K562 (cell line): ENCODE measurements around the gene APOLD1. TPM values are rescaled to one million over a fixed set of nuclear protein-coding genes. Genes with fewer than 3 reads are reported as not detected.
A peak's percentile ranks its signal among the peaks of the same experiment; 100 is the strongest.

Experiments
- ATF1 ChIP-seq, 2 experiments: fragments of 450-650 bp in 1 of 2; IDR thresholded peaks; 2 replicates each; pipeline ENCODE4 v1.6.1; 2016; ENCODE audit warnings: missing compliant biosample characterization in 1 of 2, missing genetic modification characterization in 1 of 2
- FOSL1 ChIP-seq: fragments of 200-800 bp; sonication (Bioruptor generic); conservative IDR thresholded peaks from 2 replicates; pipeline ENCODE4 v1.6.1; 2016; ENCODE audit warnings: missing genetic modification characterization, missing compliant biosample characterization
- HOXB6 ChIP-seq: fragments of 250-450 bp; sonication (Bioruptor Pico); IDR thresholded peaks from 2 replicates; pipeline ENCODE4 v1.5.1; 2022; ENCODE audit warnings: mild to moderate bottlenecking, borderline replicate concordance
- KAT8 ChIP-seq: fragments of 450-650 bp; IDR thresholded peaks from 2 replicates; pipeline ENCODE4 v1.6.1; 2016; ENCODE audit warnings: low read depth, mild to moderate bottlenecking
- KDM1A ChIP-seq, 2 experiments: fragments of 450-650 bp; IDR thresholded peaks; 2 replicates each; pipeline ENCODE4 v1.6.1; 2016; ENCODE audit warnings: mild to moderate bottlenecking in 2 of 2
- MAZ ChIP-seq, 2 experiments: fragments of 450-650 bp in 1 of 2; sonication (generic) in 1 of 2; formaldehyde crosslinking; IDR thresholded peaks in 1 of 2; conservative IDR thresholded peaks in 1 of 2; 2 replicates each; pipeline versions ENCODE4 v1.4.0 to v1.5.0; 2020; ENCODE audit warnings: mild to moderate bottlenecking in 1 of 2, missing genetic modification reagents in 1 of 2
- MBD2 ChIP-seq: sonication (generic); IDR thresholded peaks from 2 replicates; pipeline ENCODE4 v1.6.1; 2016; ENCODE audit warnings: low read depth, borderline replicate concordance
- RBM25 ChIP-seq: fragments of 200-400 bp; formaldehyde crosslinking; IDR thresholded peaks from 2 replicates; pipeline ENCODE4 v1.6.1; 2018; ENCODE audit warnings: low read length, low read depth, moderate library complexity; ENCODE audit not compliant: severe bottlenecking
- RBM34 ChIP-seq: fragments of 200-400 bp; formaldehyde crosslinking; IDR thresholded peaks from 2 replicates; pipeline ENCODE4 v1.6.1; 2018; ENCODE audit warnings: low read length, borderline replicate concordance; ENCODE audit not compliant: insufficient read depth
- SMC3 ChIP-seq: conservative IDR thresholded peaks from 2 replicates; pipeline ENCODE4 v1.6.1; 2011; ENCODE audit warnings: low read depth, low read length, improper control_type of control experiment; ENCODE audit not compliant: insufficient read depth
- U2AF2 ChIP-seq: fragments of 200-400 bp; formaldehyde crosslinking; optimal IDR thresholded peaks from 2 replicates; pipeline ENCODE3; 2017; ENCODE audit warnings: low read depth, mild to moderate bottlenecking, low read length
- YBX1 ChIP-seq: fragments of 450-650 bp; IDR thresholded peaks from 2 replicates; pipeline ENCODE4 v1.7.1; 2016; ENCODE audit warnings: mild to moderate bottlenecking
- ZBTB8A ChIP-seq: fragments of 450-650 bp; IDR thresholded peaks from 2 replicates; pipeline ENCODE4 v1.6.1; 2018; ENCODE audit warnings: mild to moderate bottlenecking, moderate library complexity; ENCODE audit not compliant: partially characterized antibody
- ZFP1 ChIP-seq: fragments of 450-650 bp; formaldehyde crosslinking; IDR thresholded peaks from 2 replicates; pipeline ENCODE4 v1.4.0; 2020; ENCODE audit warnings: mild to moderate bottlenecking, mixed read lengths
- ZFP30 ChIP-seq: fragments of 250-450 bp; sonication (Bioruptor Pico); IDR thresholded peaks from 2 replicates; pipeline ENCODE4 v1.8.0; 2022; ENCODE audit warnings: moderate library complexity, mild to moderate bottlenecking, inconsistent platforms, borderline replicate concordance
- ZNF282 ChIP-seq: sonication (generic); formaldehyde crosslinking; IDR thresholded peaks from 2 replicates; pipeline ENCODE4 v1.8.1; 2023; ENCODE audit warnings: missing genetic modification reagents
- polyA plus RNA-seq, 8 experiments: library from polyadenylated mRNA; depleted of rRNA in 4 of 8; stranded (reverse) in 5 of 8; unstranded in 3 of 8; fragments of >200 nt; fragmentation: Nextera tagmentation in 2 of 8; fragmentation: Illumina TruSeq in 1 of 8; extraction: Ambion mirVana in 2 of 8; extraction: Trizol in 1 of 8; gene quantifications; 2 replicates each; pipeline versions ENCODE4 v1.2.1 to v1.2.3, GENCODE V29; 2011 to 2014; ENCODE audit warnings: inconsistent platforms in 1 of 8, missing spikeins in 1 of 8
- total RNA-seq, 7 experiments: library from RNA; depleted of rRNA in 6 of 7; stranded (reverse); fragments of >200 nt in 6 of 7; fragmentation: Illumina TruSeq in 2 of 7; extraction: Trizol in 2 of 7; gene quantifications; 2 replicates each; pipeline versions ENCODE4 v1.2.1 to v1.2.3, GENCODE V29; 2011 to 2021; ENCODE audit warnings: low replicate concordance in 1 of 7
- TF ChIP-seq, protein P1 (sequence below): fragments of 250-450 bp; sonication (Bioruptor Pico); IDR thresholded peaks from 2 replicates; pipeline ENCODE4 v1.4.0; 2020; ENCODE audit warnings: mild to moderate bottlenecking, moderate library complexity, borderline replicate concordance
- TF ChIP-seq, protein P2 (sequence below): fragments of 250-450 bp; sonication (Bioruptor Pico); IDR thresholded peaks from 2 replicates; pipeline ENCODE4 v1.4.0; 2020; ENCODE audit warnings: borderline replicate concordance
- TF ChIP-seq, protein P3 (sequence below), 3 experiments: IDR thresholded peaks in 2 of 3; conservative IDR thresholded peaks in 1 of 3; 2 replicates each; pipeline ENCODE4 v1.5.1; 2011 to 2012; ENCODE audit warnings: low read length in 3 of 3, mild to moderate bottlenecking in 3 of 3, control low read depth in 2 of 3, improper control_type of control experiment in 1 of 3, inconsistent platforms in 1 of 3, low read depth in 1 of 3, mixed read lengths in 1 of 3, moderate library complexity in 1 of 3; ENCODE audit not compliant: insufficient read depth in 2 of 3
- TF ChIP-seq, protein P4 (sequence below): fragments of 450-650 bp; IDR thresholded peaks from 2 replicates; pipeline ENCODE4 v1.7.0; 2016; ENCODE audit warnings: borderline replicate concordance

The APOLD1 gene
- total and polyA plus RNA-seq, 9 of the 15 experiments (the other 6 are each of a cell fraction or from before 2014, with no cell fraction given): 0.28 to 1.1 (median 0.61) TPM

DNA sequence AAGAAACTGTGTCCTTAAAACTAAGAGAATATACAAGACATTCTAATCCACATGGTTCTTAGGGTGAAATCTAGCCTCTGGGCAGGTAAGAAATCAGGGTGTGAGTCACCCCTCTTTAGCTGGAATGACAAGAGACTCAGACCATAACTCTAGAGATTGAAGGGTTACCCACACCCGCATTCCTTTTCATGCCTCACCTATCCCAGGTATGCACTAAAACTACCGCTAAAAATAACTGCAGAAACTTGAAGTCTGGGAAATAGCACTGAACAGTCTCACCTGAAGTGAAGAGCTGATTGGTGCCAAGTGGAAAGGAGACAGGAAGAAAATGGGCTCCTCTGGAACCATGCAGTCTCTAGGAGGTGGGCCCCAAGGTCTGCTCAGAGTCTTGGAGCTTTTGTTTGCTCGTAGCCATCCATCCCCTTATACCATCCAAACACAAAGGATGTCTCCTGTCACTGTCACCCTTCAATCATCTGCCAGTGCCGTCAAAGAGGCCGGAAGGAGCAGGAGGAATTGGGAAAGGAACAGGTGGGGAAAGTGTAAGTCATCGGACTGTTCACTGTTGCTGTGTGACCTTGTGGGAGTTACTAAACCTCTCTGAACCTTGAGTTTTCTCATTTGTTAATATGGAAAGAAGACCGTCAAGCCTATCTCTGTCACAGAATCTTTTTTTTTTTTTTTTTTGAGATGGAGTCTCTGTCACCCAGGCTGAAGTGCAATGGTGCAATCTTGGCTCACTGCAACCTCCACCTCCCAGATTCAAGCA, 50.1 kb downstream of the APOLD1 start (continued):
- TF ChIP-seq, protein P1, sequence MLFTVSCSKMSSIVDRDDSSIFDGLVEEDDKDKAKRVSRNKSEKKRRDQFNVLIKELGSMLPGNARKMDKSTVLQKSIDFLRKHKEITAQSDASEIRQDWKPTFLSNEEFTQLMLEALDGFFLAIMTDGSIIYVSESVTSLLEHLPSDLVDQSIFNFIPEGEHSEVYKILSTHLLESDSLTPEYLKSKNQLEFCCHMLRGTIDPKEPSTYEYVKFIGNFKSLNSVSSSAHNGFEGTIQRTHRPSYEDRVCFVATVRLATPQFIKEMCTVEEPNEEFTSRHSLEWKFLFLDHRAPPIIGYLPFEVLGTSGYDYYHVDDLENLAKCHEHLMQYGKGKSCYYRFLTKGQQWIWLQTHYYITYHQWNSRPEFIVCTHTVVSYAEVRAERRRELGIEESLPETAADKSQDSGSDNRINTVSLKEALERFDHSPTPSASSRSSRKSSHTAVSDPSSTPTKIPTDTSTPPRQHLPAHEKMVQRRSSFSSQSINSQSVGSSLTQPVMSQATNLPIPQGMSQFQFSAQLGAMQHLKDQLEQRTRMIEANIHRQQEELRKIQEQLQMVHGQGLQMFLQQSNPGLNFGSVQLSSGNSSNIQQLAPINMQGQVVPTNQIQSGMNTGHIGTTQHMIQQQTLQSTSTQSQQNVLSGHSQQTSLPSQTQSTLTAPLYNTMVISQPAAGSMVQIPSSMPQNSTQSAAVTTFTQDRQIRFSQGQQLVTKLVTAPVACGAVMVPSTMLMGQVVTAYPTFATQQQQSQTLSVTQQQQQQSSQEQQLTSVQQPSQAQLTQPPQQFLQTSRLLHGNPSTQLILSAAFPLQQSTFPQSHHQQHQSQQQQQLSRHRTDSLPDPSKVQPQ: no peak
- TF ChIP-seq RBM25: peak; percentile 84
- no peak for TF ChIP-seq U2AF2
- TF ChIP-seq, protein P2, sequence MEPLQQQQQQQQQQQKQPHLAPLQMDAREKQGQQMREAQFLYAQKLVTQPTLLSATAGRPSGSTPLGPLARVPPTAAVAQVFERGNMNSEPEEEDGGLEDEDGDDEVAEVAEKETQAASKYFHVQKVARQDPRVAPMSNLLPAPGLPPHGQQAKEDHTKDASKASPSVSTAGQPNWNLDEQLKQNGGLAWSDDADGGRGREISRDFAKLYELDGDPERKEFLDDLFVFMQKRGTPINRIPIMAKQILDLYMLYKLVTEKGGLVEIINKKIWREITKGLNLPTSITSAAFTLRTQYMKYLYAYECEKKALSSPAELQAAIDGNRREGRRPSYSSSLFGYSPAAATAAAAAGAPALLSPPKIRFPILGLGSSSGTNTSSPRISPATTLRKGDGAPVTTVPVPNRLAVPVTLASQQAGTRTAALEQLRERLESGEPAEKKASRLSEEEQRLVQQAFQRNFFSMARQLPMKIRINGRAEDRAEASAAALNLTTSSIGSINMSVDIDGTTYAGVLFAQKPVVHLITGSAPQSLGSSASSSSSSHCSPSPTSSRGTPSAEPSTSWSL (CRISPR knock-in tag): no peak
- TF ChIP-seq ZBTB8A: no peak
- TF ChIP-seq, protein P3, sequence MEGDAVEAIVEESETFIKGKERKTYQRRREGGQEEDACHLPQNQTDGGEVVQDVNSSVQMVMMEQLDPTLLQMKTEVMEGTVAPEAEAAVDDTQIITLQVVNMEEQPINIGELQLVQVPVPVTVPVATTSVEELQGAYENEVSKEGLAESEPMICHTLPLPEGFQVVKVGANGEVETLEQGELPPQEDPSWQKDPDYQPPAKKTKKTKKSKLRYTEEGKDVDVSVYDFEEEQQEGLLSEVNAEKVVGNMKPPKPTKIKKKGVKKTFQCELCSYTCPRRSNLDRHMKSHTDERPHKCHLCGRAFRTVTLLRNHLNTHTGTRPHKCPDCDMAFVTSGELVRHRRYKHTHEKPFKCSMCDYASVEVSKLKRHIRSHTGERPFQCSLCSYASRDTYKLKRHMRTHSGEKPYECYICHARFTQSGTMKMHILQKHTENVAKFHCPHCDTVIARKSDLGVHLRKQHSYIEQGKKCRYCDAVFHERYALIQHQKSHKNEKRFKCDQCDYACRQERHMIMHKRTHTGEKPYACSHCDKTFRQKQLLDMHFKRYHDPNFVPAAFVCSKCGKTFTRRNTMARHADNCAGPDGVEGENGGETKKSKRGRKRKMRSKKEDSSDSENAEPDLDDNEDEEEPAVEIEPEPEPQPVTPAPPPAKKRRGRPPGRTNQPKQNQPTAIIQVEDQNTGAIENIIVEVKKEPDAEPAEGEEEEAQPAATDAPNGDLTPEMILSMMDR (IDR thresholded peaks at IDR 0.05 in 2 of 3, conservative IDR thresholded peaks at IDR 0.05 in 1 of 3; ENCODE audit: insufficient read depth in 2 of 3, low read depth in 1 of 3, low read length in 3 of 3): no peak
- TF ChIP-seq RBM34: no peak
- TF ChIP-seq HOXB6 (CRISPR knock-in tag): no peak
- TF ChIP-seq ZNF282 (CRISPR knock-in tag): no peak
- no peak for TF ChIP-seq ATF1 (CRISPR knock-in tag; IDR thresholded peaks at IDR 0.05)
- no peak for TF ChIP-seq ATF1 (tag; IDR thresholded peaks at IDR 0.05)
- TF ChIP-seq MAZ (CRISPR knock-in tag; conservative IDR thresholded peaks at IDR 0.05 in 1 of 2, IDR thresholded peaks at IDR 0.05 in 1 of 2): no peak
- peak in 1 of 2 experiments; percentile 46; a peak in 1 of 4 replicates for TF ChIP-seq KDM1A (IDR thresholded peaks at IDR 0.05)
- TF ChIP-seq SMC3: no peak
- no peak for TF ChIP-seq ZFP30 (CRISPR knock-in tag)
- no peak for TF ChIP-seq MBD2
- TF ChIP-seq YBX1: no peak
- TF ChIP-seq KAT8: no peak
- TF ChIP-seq FOSL1 (tag): peak; percentile 72
- TF ChIP-seq ZFP1: no peak
- TF ChIP-seq, protein P4, sequence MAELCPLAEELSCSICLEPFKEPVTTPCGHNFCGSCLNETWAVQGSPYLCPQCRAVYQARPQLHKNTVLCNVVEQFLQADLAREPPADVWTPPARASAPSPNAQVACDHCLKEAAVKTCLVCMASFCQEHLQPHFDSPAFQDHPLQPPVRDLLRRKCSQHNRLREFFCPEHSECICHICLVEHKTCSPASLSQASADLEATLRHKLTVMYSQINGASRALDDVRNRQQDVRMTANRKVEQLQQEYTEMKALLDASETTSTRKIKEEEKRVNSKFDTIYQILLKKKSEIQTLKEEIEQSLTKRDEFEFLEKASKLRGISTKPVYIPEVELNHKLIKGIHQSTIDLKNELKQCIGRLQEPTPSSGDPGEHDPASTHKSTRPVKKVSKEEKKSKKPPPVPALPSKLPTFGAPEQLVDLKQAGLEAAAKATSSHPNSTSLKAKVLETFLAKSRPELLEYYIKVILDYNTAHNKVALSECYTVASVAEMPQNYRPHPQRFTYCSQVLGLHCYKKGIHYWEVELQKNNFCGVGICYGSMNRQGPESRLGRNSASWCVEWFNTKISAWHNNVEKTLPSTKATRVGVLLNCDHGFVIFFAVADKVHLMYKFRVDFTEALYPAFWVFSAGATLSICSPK: no peak
